HG02852 (cell line): ENCODE measurements around the gene SLC15A3.
A peak's percentile ranks its signal among the peaks of the same experiment; 100 is the strongest.

Experiments
- ATAC-seq: cut with Tn5 transposase; IDR thresholded peaks from one replicate; pipeline ENCODE4 v1.9.1; 2021; ENCODE audit warnings: mild to moderate bottlenecking, moderate library complexity; ENCODE audit not compliant: unreplicated experiment

SLC15A3 gene

DNA sequence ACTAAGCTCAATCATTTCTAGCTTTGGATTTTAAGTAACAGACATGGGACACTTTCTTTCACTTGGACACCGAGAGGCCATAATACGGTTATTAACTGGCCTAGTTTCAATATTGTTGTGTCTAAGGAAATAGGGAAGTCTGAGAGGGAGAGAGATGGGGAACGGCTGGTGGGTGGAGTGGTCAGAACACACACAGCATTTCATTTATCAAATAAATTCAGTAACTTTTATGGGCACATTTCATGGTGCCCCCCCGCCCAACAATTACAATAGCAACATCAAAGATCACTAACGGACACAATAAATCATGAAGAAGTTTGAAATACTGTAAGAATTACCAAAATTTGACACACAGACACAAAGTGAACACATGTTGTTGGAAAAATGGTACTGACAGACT is 56.3 kb downstream of the SLC15A3 start:
- ATAC-seq: no peak

DNA sequence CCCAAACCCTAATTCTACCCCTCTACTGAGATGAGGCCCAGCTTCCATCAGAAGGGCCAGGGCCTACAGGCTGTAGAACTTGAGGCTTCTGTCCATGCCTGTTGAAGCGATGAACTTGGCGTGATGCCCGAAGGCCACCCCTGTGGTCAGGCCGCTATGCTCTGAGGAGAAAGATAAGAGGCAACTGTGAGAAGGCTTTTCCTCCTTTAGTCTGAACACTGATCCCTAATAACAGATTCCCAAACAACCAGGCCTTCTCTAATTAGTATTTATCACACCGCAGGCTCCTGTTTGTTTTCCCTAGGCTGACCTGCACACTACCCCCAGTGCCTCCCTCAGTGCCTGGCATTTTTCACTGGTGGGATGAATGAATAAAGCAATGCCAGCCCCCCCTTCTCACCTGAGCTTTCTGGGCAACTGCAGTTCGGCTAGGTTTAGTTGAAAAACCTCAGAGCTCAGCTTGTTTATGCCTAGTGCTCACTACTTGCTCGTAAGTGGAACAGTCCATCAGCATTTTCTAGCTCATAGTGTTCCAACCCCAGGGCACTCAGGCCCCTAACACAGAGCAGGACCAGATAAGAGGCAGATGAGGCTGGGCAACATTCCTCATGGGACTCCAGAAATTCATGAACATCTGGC is 60.8 kb downstream of the SLC15A3 start:
- no peak for ATAC-seq

DNA sequence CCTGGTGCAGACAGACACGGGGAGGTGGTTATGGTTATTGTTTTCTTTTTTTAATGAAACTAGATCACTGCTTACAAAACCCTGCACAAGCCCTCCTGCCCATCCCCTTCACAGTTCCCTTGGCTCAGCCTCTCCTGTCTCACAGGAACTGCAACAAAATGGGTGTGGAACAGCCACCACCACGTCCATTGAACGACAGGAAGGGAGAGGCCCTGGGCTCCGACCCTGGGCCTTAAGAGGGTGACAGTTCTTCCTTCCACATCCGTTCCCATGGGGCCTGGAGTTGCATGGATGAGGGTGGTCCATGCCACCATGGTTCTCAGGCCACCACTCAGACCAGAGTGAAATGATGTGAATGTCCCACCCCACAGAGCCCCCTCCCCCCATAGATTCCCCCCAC is 61.3 kb downstream of the SLC15A3 start:
- no peak for ATAC-seq

DNA sequence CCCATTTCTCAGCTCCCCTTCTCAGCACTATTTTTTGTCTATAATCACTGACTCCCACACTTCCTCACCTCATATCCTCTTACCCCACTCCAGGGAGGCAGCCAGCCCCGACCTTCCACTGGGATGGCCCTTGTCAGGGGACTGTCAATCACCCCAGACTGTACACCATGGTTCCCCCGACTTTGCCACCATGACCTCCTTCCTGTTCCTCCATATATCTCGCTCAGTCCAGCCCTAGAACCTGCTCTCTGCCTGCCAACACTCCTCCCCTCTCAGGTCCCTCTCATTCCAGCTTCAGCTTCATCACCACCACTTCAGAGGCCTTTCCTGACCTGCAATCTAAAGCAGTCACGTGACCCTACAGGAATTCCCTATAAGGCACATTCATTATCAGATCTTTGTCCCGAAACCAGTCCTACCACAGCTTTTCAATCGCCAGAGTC is 62.1 kb downstream of the SLC15A3 start:
- ATAC-seq: no peak

DNA sequence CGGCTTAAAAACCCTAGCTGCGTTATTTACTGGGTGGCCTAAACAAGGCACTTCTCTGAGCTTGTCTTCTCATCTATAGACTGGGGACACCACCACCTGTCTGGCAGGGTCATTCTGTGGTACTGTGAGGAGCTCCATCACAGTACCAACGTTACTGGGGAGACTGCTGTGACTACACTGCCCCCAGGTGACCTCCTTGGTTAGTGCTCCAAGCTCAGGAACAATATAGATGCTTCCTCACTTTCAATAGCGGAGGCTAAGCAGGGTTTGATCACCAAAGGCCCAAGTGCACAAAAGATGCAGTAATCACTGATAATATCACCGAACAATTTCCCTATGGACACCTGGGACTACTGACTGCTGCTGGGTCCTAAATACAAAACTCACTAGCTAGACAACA is 64.4 kb downstream of the SLC15A3 start:
- ATAC-seq: peak; percentile 61
